Esophagus muscularis mucosa (tissue), 4 donors: ENCODE data around the gene TADA3. TPM values are rescaled to one million over a fixed set of nuclear protein-coding genes. Genes with fewer than 3 reads are reported as not detected.

Experiments used
- DNase-seq: peaks from one replicate; pipeline ENCODE4 v3.0.0-alpha.2; 2017; ENCODE audit errors: extremely low spot score
- H3K27ac ChIP-seq, 4 donors: fragments of 200-600 bp; sonication (generic); replicated peaks in 1 of 4; 1 replicate in 3 of 4; 2 replicates in 1 of 4; pipeline ENCODE4 v1.5.1; 2016 to 2019; ENCODE audit warnings: mild to moderate bottlenecking in 1 of 4
- H3K27me3 ChIP-seq, 4 donors: fragments of 200-600 bp; sonication (generic); one replicate each; pipeline versions ENCODE4 v1.5.1 to v1.6.0; 2016 to 2019
- H3K36me3 ChIP-seq, 4 donors: fragments of 200-600 bp; sonication (generic); one replicate each; pipeline ENCODE4 v1.5.1; 2016 to 2019
- H3K4me1 ChIP-seq, 4 donors: fragments of 200-600 bp; sonication (generic); one replicate each; pipeline ENCODE4 v1.5.1; 2016 to 2019
- H3K4me3 ChIP-seq, 4 donors: fragments of 200-600 bp; sonication (generic); 1 replicate in 2 of 4; 2 replicates in 2 of 4; pipeline ENCODE4 v1.5.1; 2016 to 2019; ENCODE audit warnings: mild to moderate bottlenecking in 4 of 4, moderate library complexity in 1 of 4
- H3K9me3 ChIP-seq, 4 donors: fragments of 200-600 bp; sonication (generic); 1 replicate in 3 of 4; 2 replicates in 1 of 4; pipeline ENCODE4 v1.5.1; 2016 to 2019
- EP300 ChIP-seq: sonication (generic); formaldehyde crosslinking; IDR thresholded peaks from one replicate; pipeline ENCODE4 v1.6.1; 2017; ENCODE audit warnings: antibody characterized with exemption
- POLR2A ChIP-seq: fragments of 450-650 bp; IDR thresholded peaks from one replicate; pipeline ENCODE4 v1.6.1; 2017; ENCODE audit warnings: antibody characterized with exemption, moderate library complexity, mild to moderate bottlenecking, low read depth
- POLR2AphosphoS5 ChIP-seq, 2 donors: sonication (generic); formaldehyde crosslinking; IDR thresholded peaks; one replicate each; pipeline ENCODE4 v1.6.1; 2017; ENCODE audit warnings: antibody characterized with exemption in 2 of 2
- WGBS: methylation state at CpG from one replicate; pipeline ENCODE4 v1.1.5; 2018; 5-methylcytosine and 5-hydroxymethylcytosine counted together
- intact Hi-C: fragments of 100-400 bp; cut with DNase I; formaldehyde crosslinking; loops from one replicate; pipeline ENCODE4 v1.15.1; 2023
- total RNA-seq, 4 donors: library from RNA; depleted of rRNA; stranded (reverse); fragments of >200 nt; gene quantifications; one replicate each; pipeline versions ENCODE4 v1.1.0 to v1.2.1, GENCODE V29; 2016
- TF ChIP-seq, protein P1 (sequence below), 3 experiments: fragments of 200-600 bp in 2 of 3; fragments of 450-650 bp in 1 of 3; sonication (generic) in 2 of 3; IDR thresholded peaks; one replicate each; pipeline ENCODE4 v1.5.1; 2017 to 2019; ENCODE audit warnings: antibody characterized with exemption in 3 of 3, mild to moderate bottlenecking in 2 of 3, moderate library complexity in 1 of 3

The TADA3 gene
- total RNA-seq, 4 donors from 2014 or later: 64.4 to 80.9 (median 74.6) TPM

DNA sequence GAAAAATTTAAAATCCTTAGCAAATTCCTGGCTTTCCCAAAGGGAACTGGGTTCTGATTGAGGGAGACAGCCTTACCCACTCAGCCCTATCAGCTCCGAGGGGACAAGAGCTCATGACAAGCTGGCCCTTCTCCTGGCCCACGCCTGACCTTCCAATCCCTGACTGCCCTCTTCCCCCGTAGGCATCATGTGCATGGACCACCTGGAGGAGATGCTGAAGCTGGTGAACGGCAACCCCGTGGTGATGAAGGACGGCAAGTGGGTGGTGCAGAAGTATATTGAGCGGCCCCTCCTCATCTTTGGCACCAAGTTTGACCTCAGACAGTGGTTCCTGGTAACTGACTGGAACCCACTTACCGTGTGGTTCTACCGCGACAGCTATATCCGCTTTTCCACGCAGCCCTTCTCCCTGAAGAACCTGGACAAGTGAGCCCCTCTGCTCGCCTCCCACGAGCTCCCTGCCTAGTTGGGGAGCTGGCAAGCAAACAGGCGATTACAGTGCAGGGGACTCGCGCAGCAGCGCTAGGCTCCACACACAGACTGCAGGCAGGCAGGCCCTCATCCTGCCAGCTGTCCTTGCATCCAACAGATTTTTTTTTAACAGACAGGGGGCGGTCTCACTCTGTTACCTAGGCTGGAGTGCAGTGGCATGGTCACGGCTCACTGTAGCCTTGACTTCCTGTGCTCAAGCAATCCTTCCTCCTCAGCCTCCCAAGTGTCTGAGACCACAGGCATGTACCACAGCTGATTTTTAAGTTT, 34.7 kb upstream of the TADA3 start:
- Histone ChIP-seq H3K27me3 (no peaks in the 10 kb centered on the region), H3K4me1 (no peaks in the 10 kb centered on the region), H3K27ac (no peak overlapping the region), H3K4me3 (no peak overlapping the region), H3K36me3 (peaks cover 8 to 56% (median 42%) of the 10 kb centered on the region in 4 donors), H3K9me3 (no peaks in the 10 kb centered on the region)
- TF ChIP-seq POLR2AphosphoS5 (IDR thresholded peaks at IDR 0.05) (no peak), POLR2A (no peak), EP300 (no peak)
- TF ChIP-seq, protein P1, sequence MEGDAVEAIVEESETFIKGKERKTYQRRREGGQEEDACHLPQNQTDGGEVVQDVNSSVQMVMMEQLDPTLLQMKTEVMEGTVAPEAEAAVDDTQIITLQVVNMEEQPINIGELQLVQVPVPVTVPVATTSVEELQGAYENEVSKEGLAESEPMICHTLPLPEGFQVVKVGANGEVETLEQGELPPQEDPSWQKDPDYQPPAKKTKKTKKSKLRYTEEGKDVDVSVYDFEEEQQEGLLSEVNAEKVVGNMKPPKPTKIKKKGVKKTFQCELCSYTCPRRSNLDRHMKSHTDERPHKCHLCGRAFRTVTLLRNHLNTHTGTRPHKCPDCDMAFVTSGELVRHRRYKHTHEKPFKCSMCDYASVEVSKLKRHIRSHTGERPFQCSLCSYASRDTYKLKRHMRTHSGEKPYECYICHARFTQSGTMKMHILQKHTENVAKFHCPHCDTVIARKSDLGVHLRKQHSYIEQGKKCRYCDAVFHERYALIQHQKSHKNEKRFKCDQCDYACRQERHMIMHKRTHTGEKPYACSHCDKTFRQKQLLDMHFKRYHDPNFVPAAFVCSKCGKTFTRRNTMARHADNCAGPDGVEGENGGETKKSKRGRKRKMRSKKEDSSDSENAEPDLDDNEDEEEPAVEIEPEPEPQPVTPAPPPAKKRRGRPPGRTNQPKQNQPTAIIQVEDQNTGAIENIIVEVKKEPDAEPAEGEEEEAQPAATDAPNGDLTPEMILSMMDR (IDR thresholded peaks at IDR 0.05): peak in 1 of 3 experiments; percentile 30
- 84% methylated on average over 19 of the region's 20 CpGs for WGBS
- no peak for DNase-seq
- intact Hi-C loops: no loop called here

- H3K4me1 ChIP-seq: no peaks in the 10 kb centered on the region
- H3K4me3 ChIP-seq: no peak overlapping the region
- TF ChIP-seq POLR2AphosphoS5 (IDR thresholded peaks at IDR 0.05): no peak
- TF ChIP-seq POLR2A: no peak
- TF ChIP-seq, protein P1 (IDR thresholded peaks at IDR 0.05): no peak
- no peak for TF ChIP-seq EP300
- H3K9me3 ChIP-seq: no peaks in the 10 kb centered on the region
- no peaks in the 10 kb centered on the region for H3K27me3 ChIP-seq
- peaks cover 8 to 45% (median 33%) of the 10 kb centered on the region in 4 donors for H3K36me3 ChIP-seq
- DNase-seq: no peak
- H3K27ac ChIP-seq: no peak overlapping the region
- intact Hi-C loops: no loop called here
- WGBS: 72% methylated on average over 10 of the region's 14 CpGs
These were observed 33.3 kb upstream of the TADA3 start for GRCh38 chr3:9825451-9826040.

GRCh38 chr3:9820946-9821345, 28.7 kb upstream of the TADA3 start:
- Histone ChIP-seq H3K27ac (no peak overlapping the region), H3K36me3 (peaks cover 0 to 33% (median 16%) of the 10 kb centered on the region in 4 donors), H3K4me3 (no peak overlapping the region), H3K4me1 (no peaks in the 10 kb centered on the region), H3K9me3 (no peaks in the 10 kb centered on the region), H3K27me3 (no peaks in the 10 kb centered on the region)
- intact Hi-C loops: no loop called here
- TF ChIP-seq, protein P1 (IDR thresholded peaks at IDR 0.05): peak in 1 of 3 experiments; percentile 12
- no peak for TF ChIP-seq POLR2AphosphoS5 (IDR thresholded peaks at IDR 0.05)
- 90% methylated on average over 1 of the region's 2 CpGs for WGBS
- no peak for DNase-seq

DNA sequence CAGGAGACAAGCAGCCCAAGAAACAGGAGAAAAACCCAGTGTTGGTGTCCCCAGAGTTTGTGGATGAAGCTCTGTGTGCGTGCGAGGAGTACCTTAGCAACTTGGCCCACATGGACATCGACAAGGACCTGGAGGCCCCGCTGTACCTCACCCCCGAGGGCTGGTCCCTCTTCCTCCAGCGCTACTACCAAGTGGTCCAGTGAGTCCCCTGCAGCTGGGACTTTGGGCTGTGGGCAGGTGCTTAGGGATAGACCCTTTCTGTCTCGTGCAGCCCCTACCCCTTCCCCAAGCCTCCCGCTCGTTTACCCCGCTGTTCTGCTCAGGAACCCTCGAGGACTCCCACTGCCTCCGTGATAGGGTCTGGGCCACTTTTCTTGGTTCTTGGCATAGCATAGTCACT, 28.3 kb upstream of the TADA3 start:
- Histone ChIP-seq H3K4me1 (no peaks in the 10 kb centered on the region), H3K4me3 (no peak overlapping the region), H3K27ac (no peak overlapping the region), H3K9me3 (no peaks in the 10 kb centered on the region), H3K36me3 (peaks cover 0 to 34% (median 18%) of the 10 kb centered on the region in 4 donors), H3K27me3 (no peaks in the 10 kb centered on the region)
- TF ChIP-seq POLR2A (no peak), POLR2AphosphoS5 (IDR thresholded peaks at IDR 0.05) (no peak), EP300 (no peak)
- TF ChIP-seq, protein P1 (IDR thresholded peaks at IDR 0.05): no peak
- DNase-seq: no peak
- intact Hi-C loops: no loop called here
- 93% methylated on average over 12 of the region's 12 CpGs for WGBS
